Subcutaneous abdominal adipose tissue (tissue), 5 donors: ENCODE measurements around the gene RET.

Experiments used
- H3K27ac ChIP-seq: one replicate; pipeline ENCODE4 v1.7.0; 2013; ENCODE audit warnings: low read depth, mild to moderate bottlenecking, inconsistent platforms, low read length, moderate library complexity
- H3K27me3 ChIP-seq, 5 donors: one replicate each; pipeline ENCODE4 v1.7.0; 2013; ENCODE audit warnings: low read length in 5 of 5, inconsistent platforms in 1 of 5; ENCODE audit not compliant: control insufficient read depth in 5 of 5, insufficient read depth in 4 of 5
- H3K36me3 ChIP-seq, 5 donors: one replicate each; pipeline ENCODE4 v1.7.0; 2013; ENCODE audit warnings: low read length in 5 of 5; ENCODE audit not compliant: control insufficient read depth in 5 of 5, insufficient read depth in 5 of 5
- H3K4me1 ChIP-seq, 5 donors: one replicate each; pipeline ENCODE4 v1.7.0; 2013; ENCODE audit warnings: low read length in 5 of 5, mild to moderate bottlenecking in 3 of 5, moderate library complexity in 1 of 5; ENCODE audit not compliant: control insufficient read depth in 5 of 5, insufficient read depth in 5 of 5
- H3K4me3 ChIP-seq, 5 donors: one replicate each; pipeline ENCODE4 v1.7.0; 2013; ENCODE audit warnings: low read length in 5 of 5, low read depth in 1 of 5
- H3K9ac ChIP-seq, 5 donors: one replicate each; pipeline ENCODE4 v1.7.0; 2013; ENCODE audit warnings: low read length in 5 of 5, mild to moderate bottlenecking in 4 of 5, moderate library complexity in 3 of 5
- H3K9me3 ChIP-seq, 5 donors: one replicate each; pipeline ENCODE4 v1.7.0; 2013; ENCODE audit warnings: low read length in 5 of 5; ENCODE audit not compliant: control insufficient read depth in 5 of 5
- donor health status: healthy.
- donor health status: healthy.
- donor health status: healthy.
- donor health status: healthy.
- donor health status: healthy.

RET gene

GRCh38 chr10:43044961-43045621 is 31.8 kb upstream of the RET start:
- H3K9ac ChIP-seq, result no peak overlapping the region
- no peaks in the 10 kb centered on the region for H3K36me3 ChIP-seq
- H3K9me3 ChIP-seq, result no peaks in the 10 kb centered on the region
- H3K4me1 ChIP-seq, result no peaks in the 10 kb centered on the region
- H3K27me3 ChIP-seq, result peaks cover 0 to 6% (median 0%) of the 10 kb centered on the region in 5 donors
- H3K4me3 ChIP-seq, result no peak overlapping the region
- no peak overlapping the region for H3K27ac ChIP-seq

- Histone ChIP-seq H3K27ac (no peak overlapping the region), H3K4me1 (no peaks in the 10 kb centered on the region)
Measured at GRCh38 chr10:43045631-43046287, 31.1 kb upstream of the RET start.

GRCh38 chr10:43046288-43046991 is 30.4 kb upstream of the RET start:
- Histone ChIP-seq H3K27me3 (peaks cover 0 to 4% (median 0%) of the 10 kb centered on the region in 5 donors), H3K4me3 (no peak overlapping the region), H3K36me3 (no peaks in the 10 kb centered on the region), H3K9me3 (no peaks in the 10 kb centered on the region), H3K9ac (no peak overlapping the region), H3K27ac (no peak overlapping the region), H3K4me1 (no peaks in the 10 kb centered on the region)

More at GRCh38 chr10:43045631-43046287, 31.1 kb upstream of the RET start:
- H3K27me3 ChIP-seq, result peaks cover 0 to 6% (median 0%) of the 10 kb centered on the region in 5 donors
- H3K36me3 ChIP-seq, result no peaks in the 10 kb centered on the region
- H3K9me3 ChIP-seq, result no peaks in the 10 kb centered on the region
- H3K9ac ChIP-seq, result no peak overlapping the region
- H3K4me3 ChIP-seq, result no peak overlapping the region

GRCh38 chr10:43047288-43047970 is 29.4 kb upstream of the RET start:
- Histone ChIP-seq H3K27me3 (peaks cover 0 to 4% (median 0%) of the 10 kb centered on the region in 5 donors), H3K9me3 (no peaks in the 10 kb centered on the region), H3K27ac (no peak overlapping the region), H3K4me3 (no peak overlapping the region), H3K4me1 (no peaks in the 10 kb centered on the region), H3K9ac (no peak overlapping the region), H3K36me3 (no peaks in the 10 kb centered on the region)

GRCh38 chr10:43048301-43049051 is 28.4 kb upstream of the RET start:
- peaks cover 0 to 4% (median 0%) of the 10 kb centered on the region in 5 donors for H3K27me3 ChIP-seq
- no peak overlapping the region for H3K4me3 ChIP-seq
- H3K27ac ChIP-seq, result no peak overlapping the region
- no peak overlapping the region for H3K9ac ChIP-seq
- no peaks in the 10 kb centered on the region for H3K9me3 ChIP-seq
- no peaks in the 10 kb centered on the region for H3K36me3 ChIP-seq
- H3K4me1 ChIP-seq, result no peaks in the 10 kb centered on the region

- Histone ChIP-seq H3K4me3 (no peak overlapping the region), H3K27me3 (peaks cover 0 to 4% (median 0%) of the 10 kb centered on the region in 5 donors), H3K9me3 (no peaks in the 10 kb centered on the region), H3K4me1 (no peaks in the 10 kb centered on the region), H3K9ac (no peak overlapping the region), H3K27ac (no peak overlapping the region), H3K36me3 (no peaks in the 10 kb centered on the region)
Measured at GRCh38 chr10:43049081-43049551, 27.8 kb upstream of the RET start.

GRCh38 chr10:43050011-43050410 is 26.9 kb upstream of the RET start:
- no peaks in the 10 kb centered on the region for H3K4me1 ChIP-seq
- H3K9ac ChIP-seq, result no peak overlapping the region
- H3K4me3 ChIP-seq, result no peak overlapping the region
- no peaks in the 10 kb centered on the region for H3K36me3 ChIP-seq
- H3K27me3 ChIP-seq, result peaks cover 0 to 4% (median 0%) of the 10 kb centered on the region in 5 donors
- H3K27ac ChIP-seq, result no peak overlapping the region
- no peaks in the 10 kb centered on the region for H3K9me3 ChIP-seq

- Histone ChIP-seq H3K27ac (no peak overlapping the region), H3K9me3 (no peaks in the 10 kb centered on the region), H3K27me3 (peaks cover 0 to 21% (median 0%) of the 10 kb centered on the region in 5 donors), H3K36me3 (no peaks in the 10 kb centered on the region), H3K4me3 (no peak overlapping the region), H3K9ac (no peak overlapping the region), H3K4me1 (no peaks in the 10 kb centered on the region)
Measured at GRCh38 chr10:43053825-43054224, 23.0 kb upstream of the RET start.

- no peak overlapping the region for H3K27ac ChIP-seq
Measured at GRCh38 chr10:43054593-43054992, 22.3 kb upstream of the RET start.

More at GRCh38 chr10:43054593-43054992, 22.3 kb upstream of the RET start:
- Histone ChIP-seq H3K4me1 (no peaks in the 10 kb centered on the region), H3K4me3 (no peak overlapping the region), H3K9ac (no peak overlapping the region), H3K27me3 (peaks cover 0 to 17% (median 0%) of the 10 kb centered on the region in 5 donors), H3K36me3 (no peaks in the 10 kb centered on the region), H3K9me3 (no peaks in the 10 kb centered on the region)
